H1 (cell line): ENCODE data around the gene LPO. TPM values are rescaled to one million over a fixed set of nuclear protein-coding genes. Genes with fewer than 3 reads are reported as not detected.

Experiments
- ASH2L ChIP-seq: fragments of 200-600, 300-600 bp; sonication (generic); IDR thresholded peaks from one replicate; pipeline ENCODE4 v1.7.1; 2017; ENCODE audit warnings: low read length
- HDAC2 ChIP-seq, 2 experiments: fragments of 300-600 bp in 1 of 2; sonication (generic) in 1 of 2; IDR thresholded peaks; 2 replicates each; pipeline ENCODE4 v1.6.1; 2011 to 2012; ENCODE audit warnings: low read depth in 2 of 2, low read length in 2 of 2, mild to moderate bottlenecking in 2 of 2, moderate library complexity in 2 of 2, borderline replicate concordance in 1 of 2, inconsistent platforms in 1 of 2
- POLR2A ChIP-seq, 2 experiments: IDR thresholded peaks; 1 replicate in 1 of 2; 2 replicates in 1 of 2; pipeline ENCODE4 v1.6.1; 2011; ENCODE audit warnings: low read depth in 2 of 2, low read length in 2 of 2, mild to moderate bottlenecking in 2 of 2; ENCODE audit errors: control extremely low read depth in 1 of 2
- TAF1 ChIP-seq: IDR thresholded peaks from 2 replicates; pipeline ENCODE4 v1.6.1; 2011; ENCODE audit warnings: mild to moderate bottlenecking, low read depth, low read length
- TCF12 ChIP-seq: IDR thresholded peaks from 2 replicates; pipeline ENCODE4 v1.6.1; 2011; ENCODE audit warnings: low read depth, mild to moderate bottlenecking, low read length
- YY1 ChIP-seq: IDR thresholded peaks from 2 replicates; pipeline ENCODE4 v1.6.1; 2011; ENCODE audit warnings: low read depth, mild to moderate bottlenecking, low read length
- polyA plus RNA-seq, 7 experiments: library from polyadenylated mRNA; depleted of rRNA in 3 of 7; stranded (reverse) in 5 of 7; unstranded in 2 of 7; fragments of >200 nt in 5 of 7; fragments of 200-250 nt in 2 of 7; gene quantifications; 1 replicate in 5 of 7; 2 replicates in 1 of 7; 4 replicates in 1 of 7; pipeline versions ENCODE4 v1.2.1 to v1.2.3, GENCODE V29; 2011 to 2013; ENCODE audit warnings: missing spikeins in 2 of 7, mixed read lengths in 2 of 7
- total RNA-seq: library from RNA; stranded (reverse); fragmentation: NEBNext Ultra II Directional; extraction: Animal tissue kit (Norgen Biotek cat#: 25700); gene quantifications from 2 replicates; pipeline ENCODE4 v1.2.1, GENCODE V29; 2021

Gene LPO
- total and polyA plus RNA-seq, 2 of the 8 experiments (the other 6 are each of a cell fraction or from before 2014, with no cell fraction given): 0.38 to 0.52 TPM

GRCh38 chr17:58284613-58285421 is 46.4 kb downstream of the LPO start (continued):
- TF ChIP-seq HDAC2 (IDR thresholded peaks at IDR 0.05; ENCODE audit: borderline replicate concordance in 1 of 2, low read depth in 2 of 2, low read length in 2 of 2) (0 out of 4 replicates have a peak, but pooled peaks of 1 of the 2 experiments have one; percentile 31), YY1 (no peak), ASH2L (no peak), POLR2A (IDR thresholded peaks at IDR 0.05; ENCODE audit: control extremely low read depth in 1 of 2, low read depth in 2 of 2, low read length in 2 of 2) (peak in 1 of 2 experiments; percentile 68; a peak in 2 of 3 replicates), TAF1 (peak; percentile 41; the same call in 1 of the 2 replicates), TCF12 (0 out of 2 replicates have a peak, but pooled peaks have one; percentile 55)
